GM12865 (cell line): ENCODE results near the gene SAV1.
A peak's percentile ranks its signal among the peaks of the same experiment; 100 is the strongest.

Experiments used
- DNase-seq: peaks from one replicate; pipeline ENCODE4 v3.0.0; 2010; ENCODE audit warnings: low read depth
- H3K4me3 ChIP-seq: 2 replicates; pipeline ENCODE4 v1.5.1; 2011; ENCODE audit warnings: mild to moderate bottlenecking, low read depth, low read length, control low read depth
- CTCF ChIP-seq: IDR thresholded peaks from 2 replicates; pipeline ENCODE4 v1.5.1; 2011; ENCODE audit warnings: low read length, control low read depth, low read depth, inconsistent platforms; ENCODE audit not compliant: insufficient read depth; ENCODE audit errors: missing control alignments

SAV1 gene

GRCh38 chr14:50601394-50601793 lies 66.7 kb downstream of the SAV1 start:
- TF ChIP-seq CTCF, result no peak
- no peak for DNase-seq
- H3K4me3 ChIP-seq, result no peak overlapping the region

DNA sequence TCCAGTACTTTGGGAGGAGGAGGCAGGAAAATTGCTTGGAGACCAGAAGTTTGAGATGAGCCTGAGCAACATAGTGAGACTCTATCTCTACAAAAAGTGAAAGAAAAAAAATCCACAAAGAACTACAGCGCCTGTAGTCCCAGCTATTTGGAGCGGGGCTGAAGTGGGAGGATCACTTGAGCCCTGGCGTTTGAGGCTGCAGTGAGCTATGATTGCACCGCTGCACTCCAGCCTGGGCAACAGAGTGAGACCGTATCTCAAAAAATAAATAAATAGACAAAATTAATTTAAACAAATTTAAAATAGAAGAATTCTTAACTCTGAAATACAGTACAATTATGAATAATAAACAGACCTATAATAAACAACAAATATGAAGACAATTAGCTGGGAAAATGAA lies 67.3 kb downstream of the SAV1 start:
- no peak for TF ChIP-seq CTCF
- H3K4me3 ChIP-seq, result no peak overlapping the region
- DNase-seq, result no peak

DNA sequence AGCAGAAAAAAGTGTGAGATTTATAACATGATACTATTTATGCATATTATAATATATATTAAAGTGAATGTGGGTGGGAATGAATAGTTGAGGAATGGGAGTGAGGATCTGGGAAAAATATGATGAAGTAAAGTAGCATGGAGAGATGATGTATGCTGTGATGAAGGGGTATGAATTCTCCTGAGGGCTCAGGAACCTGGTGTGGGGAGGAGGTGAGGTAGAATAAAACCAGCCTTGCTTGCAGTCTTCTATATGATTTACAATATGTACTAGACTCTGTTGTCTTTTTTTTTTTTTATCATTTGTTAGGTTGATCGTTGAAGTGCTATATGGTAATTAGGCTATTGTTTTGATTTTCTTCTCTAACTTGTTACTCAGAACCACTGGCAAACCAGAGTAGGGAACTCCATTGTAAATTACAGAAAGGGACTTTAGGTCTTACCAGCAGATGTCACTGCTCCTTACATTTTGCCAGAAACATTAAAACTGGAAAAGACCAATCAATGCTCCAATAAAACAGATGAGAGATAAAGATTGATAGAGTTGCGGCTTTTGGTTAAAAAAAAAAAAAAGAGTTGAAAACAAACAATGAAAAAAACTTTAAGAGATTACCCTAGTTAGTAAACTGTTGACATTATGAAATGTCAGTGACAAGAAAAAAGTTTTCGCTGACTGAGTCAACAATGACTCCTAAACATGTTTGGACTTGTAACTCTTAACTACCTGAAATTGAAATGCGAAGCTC lies 68.2 kb downstream of the SAV1 start:
- peak; percentile 55 for DNase-seq
- peak; percentile 52 for TF ChIP-seq CTCF
- H3K4me3 ChIP-seq, result no peak overlapping the region

GRCh38 chr14:50598765-50599164 lies 69.3 kb downstream of the SAV1 start:
- DNase-seq, result no peak
- no peak for TF ChIP-seq CTCF

DNA sequence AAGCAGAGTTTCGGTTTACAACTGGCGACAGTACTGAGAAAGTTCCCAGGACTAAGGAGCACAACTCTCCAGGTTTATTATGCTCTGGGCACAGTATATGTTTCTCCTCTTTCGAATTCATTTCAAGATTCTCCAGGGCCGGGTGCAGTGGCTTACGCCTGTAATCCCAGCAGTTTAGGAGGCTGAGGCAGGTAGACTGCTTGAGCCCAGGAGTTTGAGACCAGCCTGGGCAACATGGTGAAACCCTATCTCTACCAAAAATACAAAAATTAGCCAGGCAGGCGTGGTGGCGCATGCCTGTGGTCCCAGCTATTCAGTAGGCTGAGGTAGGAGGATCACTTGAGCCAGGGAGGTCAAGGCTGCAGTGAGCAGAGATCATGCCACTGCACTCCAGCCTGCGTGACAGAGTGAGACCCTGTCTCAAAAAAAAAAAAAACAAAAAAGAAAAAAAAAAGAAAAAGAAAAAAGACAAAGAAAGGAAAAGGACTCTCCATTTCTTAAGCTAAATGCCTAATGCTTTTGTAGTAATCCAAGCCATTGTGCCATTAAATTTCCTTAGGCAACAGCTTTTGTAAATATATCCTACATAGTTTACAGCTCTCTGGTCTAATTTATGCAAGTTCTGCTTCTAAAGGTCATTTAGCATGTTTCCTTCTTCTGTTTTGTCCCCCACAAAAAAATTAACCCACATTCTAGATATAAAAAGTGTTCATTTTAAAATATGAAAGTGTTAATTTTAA lies 73.4 kb downstream of the SAV1 start:
- DNase-seq, result no peak
- no peak overlapping the region for H3K4me3 ChIP-seq
- TF ChIP-seq CTCF, result no peak

More at GRCh38 chr14:50598765-50599164, 69.3 kb downstream of the SAV1 start:
- H3K4me3 ChIP-seq, result no peak overlapping the region

- no peak for TF ChIP-seq CTCF
- no peak overlapping the region for H3K4me3 ChIP-seq
- no peak for DNase-seq
Measured at GRCh38 chr14:50590464-50590863, 77.6 kb downstream of the SAV1 start.
